ENCODE data around the gene PRKCH.

The PRKCH gene

DNA sequence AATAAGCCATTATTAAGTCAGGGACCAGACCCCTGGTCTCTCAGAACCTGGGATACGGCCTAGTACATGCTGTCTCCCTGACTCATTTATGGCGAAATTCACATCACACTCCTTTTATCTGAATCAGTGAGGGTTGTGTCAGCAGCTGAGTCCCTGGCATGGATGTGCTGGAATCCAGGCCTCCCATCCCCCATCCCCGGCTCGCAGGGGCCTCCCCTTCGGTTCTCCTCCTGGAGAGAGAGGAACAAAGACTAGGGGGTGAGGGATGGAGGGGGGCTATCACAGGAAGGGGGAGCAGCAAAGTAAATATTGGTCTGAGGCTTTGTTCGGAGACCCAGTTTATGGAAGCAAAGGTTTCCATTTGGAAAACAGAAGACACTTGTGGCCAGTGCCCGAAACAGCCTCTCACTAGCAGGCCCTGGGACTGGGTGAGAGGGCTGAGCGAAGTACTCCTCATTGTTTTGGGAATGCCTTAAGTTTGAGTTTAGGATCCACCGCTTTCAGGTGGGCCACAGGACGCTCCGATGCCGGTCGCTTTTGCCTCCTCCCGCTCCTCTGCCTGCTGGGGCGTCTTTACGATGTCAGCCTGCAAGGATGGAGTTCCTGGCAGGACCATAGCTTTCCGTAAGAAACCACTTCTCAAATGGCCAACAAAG lies 145.0 kb downstream of the PRKCH start:
- TF ChIP-seq, protein P1, sequence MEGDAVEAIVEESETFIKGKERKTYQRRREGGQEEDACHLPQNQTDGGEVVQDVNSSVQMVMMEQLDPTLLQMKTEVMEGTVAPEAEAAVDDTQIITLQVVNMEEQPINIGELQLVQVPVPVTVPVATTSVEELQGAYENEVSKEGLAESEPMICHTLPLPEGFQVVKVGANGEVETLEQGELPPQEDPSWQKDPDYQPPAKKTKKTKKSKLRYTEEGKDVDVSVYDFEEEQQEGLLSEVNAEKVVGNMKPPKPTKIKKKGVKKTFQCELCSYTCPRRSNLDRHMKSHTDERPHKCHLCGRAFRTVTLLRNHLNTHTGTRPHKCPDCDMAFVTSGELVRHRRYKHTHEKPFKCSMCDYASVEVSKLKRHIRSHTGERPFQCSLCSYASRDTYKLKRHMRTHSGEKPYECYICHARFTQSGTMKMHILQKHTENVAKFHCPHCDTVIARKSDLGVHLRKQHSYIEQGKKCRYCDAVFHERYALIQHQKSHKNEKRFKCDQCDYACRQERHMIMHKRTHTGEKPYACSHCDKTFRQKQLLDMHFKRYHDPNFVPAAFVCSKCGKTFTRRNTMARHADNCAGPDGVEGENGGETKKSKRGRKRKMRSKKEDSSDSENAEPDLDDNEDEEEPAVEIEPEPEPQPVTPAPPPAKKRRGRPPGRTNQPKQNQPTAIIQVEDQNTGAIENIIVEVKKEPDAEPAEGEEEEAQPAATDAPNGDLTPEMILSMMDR (conservative IDR thresholded peaks at IDR 0.05; ENCODE audit: low read depth, low read length) = no peak
- H3K4me3 ChIP-seq (ENCODE audit: low read depth, low read length) = no peak overlapping the region
- DNase-seq (ENCODE audit: low read depth) = peak; percentile 99

GRCh38 chr14:61466905-61467280 lies 145.5 kb downstream of the PRKCH start:
- TF ChIP-seq, protein P1 (conservative IDR thresholded peaks at IDR 0.05; ENCODE audit: low read depth, low read length) = no peak
- H3K4me3 ChIP-seq (ENCODE audit: low read depth, low read length) = no peak overlapping the region
- no peak for DNase-seq (ENCODE audit: low read depth)

- H3K4me3 ChIP-seq (ENCODE audit: low read depth, low read length) = no peak overlapping the region
- DNase-seq (ENCODE audit: low read depth) = no peak
- TF ChIP-seq, protein P1 (conservative IDR thresholded peaks at IDR 0.05; ENCODE audit: low read depth, low read length) = no peak
These were observed 145.9 kb downstream of the PRKCH start for GRCh38 chr14:61467296-61467695.

GRCh38 chr14:61468063-61468825 lies 146.9 kb downstream of the PRKCH start:
- no peak overlapping the region for H3K4me3 ChIP-seq (ENCODE audit: low read depth, low read length)
- TF ChIP-seq, protein P1 (conservative IDR thresholded peaks at IDR 0.05; ENCODE audit: low read depth, low read length) = no peak
- DNase-seq (ENCODE audit: low read depth) = no peak

- TF ChIP-seq, protein P1 (conservative IDR thresholded peaks at IDR 0.05; ENCODE audit: low read depth, low read length) = no peak
- no peak for DNase-seq (ENCODE audit: low read depth)
- H3K4me3 ChIP-seq (ENCODE audit: low read depth, low read length) = no peak overlapping the region
These were observed 148.4 kb downstream of the PRKCH start for GRCh38 chr14:61469781-61470180.

- peak overlapping the region; percentile 22 for H3K4me3 ChIP-seq (ENCODE audit: low read depth, low read length)
- TF ChIP-seq, protein P1 (conservative IDR thresholded peaks at IDR 0.05; ENCODE audit: low read depth, low read length) = peak; percentile 53
- peak; percentile 98 for DNase-seq (ENCODE audit: low read depth)
These were observed 149.0 kb downstream of the PRKCH start for GRCh38 chr14:61470261-61470960.
